Heart left ventricle (tissue), 16 donors: ENCODE results near the gene OAS3. TPM values are rescaled to one million over a fixed set of nuclear protein-coding genes. Genes with fewer than 3 reads are reported as not detected.

Experiments
- ATAC-seq, 4 donors: fragments of 200-7000 bp; cut with Tn5 transposase; one replicate each; pipeline ENCODE4 v1.9.1; 2020 to 2022; ENCODE audit warnings: moderate library complexity in 4 of 4, mild to moderate bottlenecking in 3 of 4, moderate number of reproducible peaks in 1 of 4
- DNase-seq, 5 donors: peaks; one replicate each; pipeline ENCODE4 v3.0.0-alpha.2; 2020
- H3K27ac ChIP-seq, 12 donors: fragments of 200-600 bp; sonication (generic) in 4 of 12; one replicate each; pipeline versions ENCODE4 v1.5.0 to v1.8.0; 2016 to 2022; ENCODE audit warnings: mild to moderate bottlenecking in 2 of 12
- H3K27me3 ChIP-seq, 9 donors: fragments of 200-600 bp; sonication (generic) in 2 of 9; one replicate each; pipeline versions ENCODE4 v1.5.1 to v1.8.0; 2016 to 2022; ENCODE audit warnings: mild to moderate bottlenecking in 3 of 9
- H3K36me3 ChIP-seq, 9 donors: fragments of 200-600 bp; sonication (generic) in 2 of 9; one replicate each; pipeline versions ENCODE4 v1.5.0 to v1.8.0; 2018 to 2022; ENCODE audit warnings: mild to moderate bottlenecking in 2 of 9
- H3K4me1 ChIP-seq, 12 donors: fragments of 200-600 bp; sonication (generic) in 4 of 12; one replicate each; pipeline versions ENCODE4 v1.5.0 to v1.8.0; 2016 to 2022; ENCODE audit warnings: mild to moderate bottlenecking in 3 of 12
- H3K4me3 ChIP-seq, 12 donors: fragments of 200-600 bp; sonication (generic) in 4 of 12; one replicate each; pipeline versions ENCODE4 v1.5.0 to v1.8.0; 2017 to 2022; ENCODE audit warnings: mild to moderate bottlenecking in 9 of 12, moderate library complexity in 4 of 12
- H3K9me3 ChIP-seq, 12 donors: fragments of 200-600 bp; sonication (generic) in 4 of 12; one replicate each; pipeline versions ENCODE4 v1.5.0 to v1.8.0; 2016 to 2022; ENCODE audit warnings: mild to moderate bottlenecking in 1 of 12
- POLR2A ChIP-seq, 2 donors: fragments of 450-650 bp; IDR thresholded peaks; one replicate each; pipeline ENCODE4 v1.6.1; 2017; ENCODE audit warnings: antibody characterized with exemption in 2 of 2, mild to moderate bottlenecking in 2 of 2, moderate library complexity in 2 of 2
- WGBS, 4 donors: extraction: QIAGEN DNeasy Blood & Tissue Kit in 2 of 4; methylation state at CpG; one replicate each; pipeline versions ENCODE4 v1.1.5 to v1.1.7; 2013 to 2018; 5-methylcytosine and 5-hydroxymethylcytosine counted together
- intact Hi-C, 10 donors: fragments of 100-400 bp; cut with DNase I; formaldehyde crosslinking; loops; one replicate each; pipeline versions ENCODE4 v1.11.1 to v1.14.2; 2022
- polyA plus RNA-seq, 2 donors: library from polyadenylated mRNA; stranded (reverse); fragments of 200-250 nt; gene quantifications; one replicate each; pipeline ENCODE4 v1.2.3, GENCODE V29; 2013
- total RNA-seq, 9 donors: library from RNA; depleted of rRNA in 2 of 9; stranded (reverse); fragments of >200 nt in 2 of 9; fragmentation: NEBNext Ultra II Directional in 3 of 9; extraction: Animal tissue kit (Norgen Biotek cat#: 25700) in 3 of 9; gene quantifications; one replicate each; pipeline versions ENCODE4 v1.1.0 to v1.2.4, GENCODE V29; 2016 to 2023
- TF ChIP-seq, protein P1 (sequence below), 12 donors: fragments of 200-600 bp; sonication (generic) in 4 of 12; IDR thresholded peaks; one replicate each; pipeline versions ENCODE4 v1.5.0 to v1.8.0; 2018 to 2022; ENCODE audit warnings: antibody characterized with exemption in 12 of 12, mild to moderate bottlenecking in 5 of 12
- donor health status: ischemic (EF 13 %, LVEDD 7.1; RV severe dilation, severe dysfunction).
- donor health status: healthy with polysubstance abuse.
- donor health status: DM: no; HTN: yes; CAD: no.
- donor health status: DM: no; HTN: no; CAD: no.
- donor health status: ischemic (EF 25% LVEDD 6.9; RV normal size, moderate dysfunction).
- donor health status: ischemic (EF 25% LVEDD 5.7; RV mildly dilated, moderate dysfunction).
- donor health status: healthy.
- donor health status: DM: yes; HTN: yes; CAD: no.
- donor health status: ischemic (EF 35%, LVEDD 5.7; RV mildly dilated, moderate dysfunction).
- donor health status: nonischemic (EF 11% LVEDD 7.7; RV severe dilation, severe dysfunction).
- donor health status: DM: yes; HTN: yes; CAD: no.
- donor health status: PGD.
- donor health status: ischemic (EF 29% LVEDD 5.4; RV normal size, mild dysfunction).
- donor health status: nonischemic (EF 23%, LVEDD 6.1; RV moderate dilation, normal function).

The OAS3 gene
- total and polyA plus RNA-seq, 11 donors = 4.1 to 45.1 (median 7.5) TPM

DNA sequence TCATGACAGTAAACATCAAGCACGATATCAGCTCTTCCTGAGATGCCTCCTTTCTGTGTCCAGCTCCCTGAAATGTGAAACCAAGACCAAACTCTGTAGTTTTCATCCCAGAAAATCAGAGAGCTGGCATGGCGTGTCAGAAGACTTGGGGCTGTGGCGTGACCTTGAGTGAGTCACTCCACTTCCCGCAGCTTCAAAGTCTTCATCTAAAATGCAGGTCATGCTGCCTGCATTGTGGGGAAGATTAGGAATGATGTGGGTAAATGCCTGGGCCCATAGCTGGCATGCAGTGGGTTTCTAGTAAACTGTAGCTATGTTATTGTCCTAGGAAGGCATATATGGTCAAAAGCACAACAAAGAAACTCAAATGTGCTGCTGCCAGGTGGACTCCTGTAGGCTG lies 68.9 kb downstream of the OAS3 start:
- Histone ChIP-seq H3K4me1 (no peaks in the 10 kb centered on the region), H3K27ac (no peak overlapping the region), H3K4me3 (no peak overlapping the region), H3K36me3 (peaks cover 0 to 97% (median 79%) of the 10 kb centered on the region in 9 donors), H3K9me3 (peaks cover 0 to 12% (median 2%) of the 10 kb centered on the region in 12 donors), H3K27me3 (no peaks in the 10 kb centered on the region)
- DNase-seq (no peak), ATAC-seq (no peak)
- 82 to 88% (median 85%) methylated on average over 4 of the region's 4 CpGs for WGBS, 4 donors
- intact Hi-C loops = no loop called here
- TF ChIP-seq, protein P1, sequence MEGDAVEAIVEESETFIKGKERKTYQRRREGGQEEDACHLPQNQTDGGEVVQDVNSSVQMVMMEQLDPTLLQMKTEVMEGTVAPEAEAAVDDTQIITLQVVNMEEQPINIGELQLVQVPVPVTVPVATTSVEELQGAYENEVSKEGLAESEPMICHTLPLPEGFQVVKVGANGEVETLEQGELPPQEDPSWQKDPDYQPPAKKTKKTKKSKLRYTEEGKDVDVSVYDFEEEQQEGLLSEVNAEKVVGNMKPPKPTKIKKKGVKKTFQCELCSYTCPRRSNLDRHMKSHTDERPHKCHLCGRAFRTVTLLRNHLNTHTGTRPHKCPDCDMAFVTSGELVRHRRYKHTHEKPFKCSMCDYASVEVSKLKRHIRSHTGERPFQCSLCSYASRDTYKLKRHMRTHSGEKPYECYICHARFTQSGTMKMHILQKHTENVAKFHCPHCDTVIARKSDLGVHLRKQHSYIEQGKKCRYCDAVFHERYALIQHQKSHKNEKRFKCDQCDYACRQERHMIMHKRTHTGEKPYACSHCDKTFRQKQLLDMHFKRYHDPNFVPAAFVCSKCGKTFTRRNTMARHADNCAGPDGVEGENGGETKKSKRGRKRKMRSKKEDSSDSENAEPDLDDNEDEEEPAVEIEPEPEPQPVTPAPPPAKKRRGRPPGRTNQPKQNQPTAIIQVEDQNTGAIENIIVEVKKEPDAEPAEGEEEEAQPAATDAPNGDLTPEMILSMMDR (IDR thresholded peaks at IDR 0.05) = no peak
- no peak for TF ChIP-seq POLR2A (IDR thresholded peaks at IDR 0.05)

DNA sequence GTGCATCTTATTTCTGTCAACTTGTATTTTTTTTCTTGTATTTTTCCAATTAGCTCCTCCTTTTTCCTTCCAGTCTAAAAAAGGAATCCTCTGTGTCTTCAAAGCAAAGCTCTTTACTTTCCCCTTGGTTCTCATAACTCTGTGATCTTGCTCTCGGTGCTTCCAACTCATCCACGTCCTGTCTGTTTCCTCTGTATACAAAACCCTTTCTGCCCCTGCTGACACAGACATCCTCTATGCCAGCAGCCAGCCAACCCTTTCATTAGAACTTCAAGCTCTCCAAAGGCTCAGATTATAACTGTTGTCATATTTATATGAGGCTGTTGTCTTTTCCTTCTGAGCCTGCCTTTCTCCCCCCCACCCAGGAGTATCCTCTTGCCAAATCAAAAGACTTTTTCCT lies 72.4 kb downstream of the OAS3 start:
- H3K27ac ChIP-seq = no peak overlapping the region
- H3K27me3 ChIP-seq = no peaks in the 10 kb centered on the region
- TF ChIP-seq POLR2A (IDR thresholded peaks at IDR 0.05) = no peak
- TF ChIP-seq, protein P1 (IDR thresholded peaks at IDR 0.05) = no peak
- ATAC-seq (no peak), DNase-seq (no peak)
- intact Hi-C loops = no loop called here
- peaks cover 0 to 61% (median 50%) of the 10 kb centered on the region in 9 donors for H3K36me3 ChIP-seq
- peaks cover 0 to 12% (median 2%) of the 10 kb centered on the region in 12 donors for H3K9me3 ChIP-seq
- WGBS, 4 donors = 62 to 73% (median 66%) methylated on average over 2 of the region's 2 CpGs
- H3K4me1 ChIP-seq = no peaks in the 10 kb centered on the region
- no peak overlapping the region for H3K4me3 ChIP-seq

DNA sequence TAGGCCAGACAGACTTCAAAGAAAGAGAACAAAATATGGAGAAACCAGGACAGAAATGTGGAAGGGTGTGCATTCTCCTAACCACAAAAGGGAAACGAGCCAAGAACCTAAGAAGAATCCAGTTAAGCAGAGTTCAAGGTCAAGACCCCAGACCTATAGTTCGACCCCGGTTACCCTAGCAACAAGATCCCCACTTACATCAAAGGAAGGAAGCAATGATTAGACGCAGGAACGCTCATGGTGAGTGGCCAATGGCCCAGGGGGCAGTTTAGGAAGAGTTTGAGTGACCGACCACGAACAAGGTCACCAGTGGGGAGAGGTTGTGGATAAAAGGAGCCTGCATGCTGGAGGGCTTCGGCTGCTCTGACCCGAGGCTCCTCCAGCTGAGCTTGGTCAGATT lies 76.3 kb downstream of the OAS3 start:
- WGBS, 4 donors = 47 to 67% (median 61%) methylated on average over 8 to 9 of the region's 9 CpGs
- Histone ChIP-seq H3K4me3 (no peak overlapping the region), H3K36me3 (peaks cover 0 to 23% (median 16%) of the 10 kb centered on the region in 9 donors), H3K27me3 (peaks cover 0 to 5% (median 0%) of the 10 kb centered on the region in 9 donors), H3K27ac (no peak overlapping the region), H3K9me3 (peaks cover 0 to 12% (median 2%) of the 10 kb centered on the region in 12 donors), H3K4me1 (peaks cover 0 to 3% (median 0%) of the 10 kb centered on the region in 12 donors)
- DNase-seq = no peak
- intact Hi-C loops = no loop called here
- TF ChIP-seq, protein P1 (IDR thresholded peaks at IDR 0.05) = no peak
- TF ChIP-seq POLR2A (IDR thresholded peaks at IDR 0.05) = no peak
- no peak for ATAC-seq

DNA sequence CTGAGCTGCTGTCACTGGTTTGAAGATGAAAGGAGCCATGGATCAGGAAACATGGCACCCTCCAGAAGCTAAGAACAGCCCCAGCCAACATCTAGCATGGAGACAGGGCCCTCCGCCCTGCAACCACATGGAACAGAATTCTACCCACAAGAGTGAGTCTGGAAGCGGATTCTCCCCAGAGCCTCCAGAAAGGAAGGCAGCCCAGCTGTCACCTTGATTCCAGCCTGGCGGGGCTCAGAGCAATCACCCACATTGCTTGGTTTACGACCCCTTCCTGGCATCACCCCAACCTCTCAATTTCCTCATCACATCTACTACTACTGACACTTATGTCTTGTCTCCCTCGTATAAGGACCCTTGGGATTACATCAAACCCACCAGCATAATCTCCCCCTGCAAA lies 78.5 kb downstream of the OAS3 start:
- intact Hi-C loops = no loop called here
- no peak for ATAC-seq
- 69 to 79% (median 75%) methylated on average over 5 of the region's 5 CpGs for WGBS, 4 donors

More for the DNA sequence above, 78.5 kb downstream of the OAS3 start:
- Histone ChIP-seq H3K27ac (no peak overlapping the region), H3K27me3 (peaks cover 0 to 10% (median 0%) of the 10 kb centered on the region in 9 donors), H3K36me3 (peaks cover 0 to under 1% (median 0%) of the 10 kb centered on the region in 9 donors), H3K4me1 (peaks cover 0 to 3% (median 0%) of the 10 kb centered on the region in 12 donors), H3K9me3 (peaks cover 0 to under 1% (median 0%) of the 10 kb centered on the region in 12 donors), H3K4me3 (no peak overlapping the region)
- no peak for TF ChIP-seq POLR2A (IDR thresholded peaks at IDR 0.05)
- TF ChIP-seq, protein P1 (IDR thresholded peaks at IDR 0.05) = no peak
- DNase-seq = no peak
